HG03460 (cell line): ENCODE data around the gene SASH1.

ENCODE experiments used
- ATAC-seq: cut with Tn5 transposase; IDR thresholded peaks from one replicate; pipeline ENCODE4 v1.9.1; 2021; ENCODE audit not compliant: unreplicated experiment

Gene SASH1

GRCh38 chr6:148342350-148343046, at the start of gene SASH1:
SASH1 (plus strand) TSS chr6:148342838; CDS start chr6:148343068, 230 bp downstream.
- ATAC-seq: peak; percentile 71

GRCh38 chr6:148293181-148293995, 49.2 kb upstream of the SASH1 start:
- ATAC-seq: no peak

GRCh38 chr6:148294059-148294458, 48.6 kb upstream of the SASH1 start:
- no peak for ATAC-seq

GRCh38 chr6:148295261-148295887, 47.3 kb upstream of the SASH1 start:
- no peak for ATAC-seq

GRCh38 chr6:148296771-148297170, 45.9 kb upstream of the SASH1 start:
- no peak for ATAC-seq

- no peak for ATAC-seq
Observed at GRCh38 chr6:148298683-148299082, 44.0 kb upstream of the SASH1 start.

GRCh38 chr6:148303616-148304015, 39.0 kb upstream of the SASH1 start:
- no peak for ATAC-seq

GRCh38 chr6:148304976-148305375, 37.7 kb upstream of the SASH1 start:
- no peak for ATAC-seq

GRCh38 chr6:148306286-148306685, 36.4 kb upstream of the SASH1 start:
- no peak for ATAC-seq

- ATAC-seq: no peak
Observed at GRCh38 chr6:148307405-148307804, 35.2 kb upstream of the SASH1 start.

GRCh38 chr6:148309301-148309700, 33.3 kb upstream of the SASH1 start:
- ATAC-seq: no peak

GRCh38 chr6:148311966-148312669, 30.5 kb upstream of the SASH1 start:
- no peak for ATAC-seq

GRCh38 chr6:148313488-148313887, 29.1 kb upstream of the SASH1 start:
- ATAC-seq: no peak

- no peak for ATAC-seq
Observed at GRCh38 chr6:148316308-148316707, 26.3 kb upstream of the SASH1 start.

GRCh38 chr6:148317051-148317450, 25.6 kb upstream of the SASH1 start:
- ATAC-seq: no peak

- no peak for ATAC-seq
Observed at GRCh38 chr6:148317739-148318138, 24.9 kb upstream of the SASH1 start.

GRCh38 chr6:148322704-148323103, 19.9 kb upstream of the SASH1 start:
- ATAC-seq: no peak

GRCh38 chr6:148323344-148323743, 19.3 kb upstream of the SASH1 start:
- ATAC-seq: no peak

GRCh38 chr6:148324297-148324985, 18.2 kb upstream of the SASH1 start:
- no peak for ATAC-seq

- ATAC-seq: no peak
Observed at GRCh38 chr6:148325316-148326068, 17.1 kb upstream of the SASH1 start.
